Measurements from ENCODE around the gene GRID2. TPM values are rescaled to one million over a fixed set of nuclear protein-coding genes. Genes with fewer than 3 reads are reported as not detected.

The GRID2 gene
- total RNA-seq, 2 donors from 2014 or later = 27.3 to 40.4 TPM

GRCh38 chr4:93684571-93684970, 1380.8 kb downstream of the GRID2 start:
- no peaks in the 10 kb centered on the region for H3K4me1 Mint-ChIP-seq
- Histone ChIP-seq H3K9ac (ENCODE audit: extremely low read depth, low read length, poor library complexity, severe bottlenecking) (no peak overlapping the region), H3K27me3 (ENCODE audit: control insufficient read depth, insufficient read depth, low read length, poor library complexity, severe bottlenecking) (no peaks in the 10 kb centered on the region), H3K27ac (ENCODE audit: low read depth, low read length) (no peak overlapping the region), H3K4me1 (ENCODE audit: control insufficient read depth, insufficient read depth, low read length) (no peaks in the 10 kb centered on the region), H3K4me3 (ENCODE audit: low read length) (no peak overlapping the region), H3K9me3 (ENCODE audit: control insufficient read depth, low read length) (no peaks in the 10 kb centered on the region), H3K36me3 (ENCODE audit: control insufficient read depth, insufficient read depth, low read length) (no peaks in the 10 kb centered on the region)
- peaks cover 2% of the 10 kb centered on the region for H3K9me3 Mint-ChIP-seq
- DNase-seq = no peak
- H3K27ac Mint-ChIP-seq = no peak overlapping the region
- WGBS, 2 experiments (ENCODE audit: insufficient coverage in 1 of 2, insufficient read length in 1 of 2) = 73 to 100% methylated on average over 1 to 3 of the region's 3 CpGs
- H3K4me3 Mint-ChIP-seq = no peak overlapping the region
- no peaks in the 10 kb centered on the region for H3K36me3 Mint-ChIP-seq (ENCODE audit: low read depth)
- H3K27me3 Mint-ChIP-seq (ENCODE audit: insufficient read depth) = no peaks in the 10 kb centered on the region
- TF ChIP-seq CTCF (conservative IDR thresholded peaks at IDR 0.05) = no peak

GRCh38 chr4:93687304-93687703, 1383.5 kb downstream of the GRID2 start:
- Histone ChIP-seq H3K27me3 (ENCODE audit: control insufficient read depth, insufficient read depth, low read length, poor library complexity, severe bottlenecking) (no peaks in the 10 kb centered on the region), H3K4me1 (ENCODE audit: control insufficient read depth, insufficient read depth, low read length) (no peaks in the 10 kb centered on the region), H3K27ac (ENCODE audit: low read depth, low read length) (no peak overlapping the region), H3K36me3 (ENCODE audit: control insufficient read depth, insufficient read depth, low read length) (no peaks in the 10 kb centered on the region), H3K4me3 (ENCODE audit: low read length) (no peak overlapping the region), H3K9me3 (ENCODE audit: control insufficient read depth, low read length) (no peaks in the 10 kb centered on the region), H3K9ac (ENCODE audit: extremely low read depth, low read length, poor library complexity, severe bottlenecking) (no peak overlapping the region)
- Mint-ChIP-seq H3K4me1 (no peaks in the 10 kb centered on the region), H3K4me3 (no peak overlapping the region), H3K27me3 (ENCODE audit: insufficient read depth) (no peaks in the 10 kb centered on the region), H3K9me3 (no peaks in the 10 kb centered on the region), H3K36me3 (ENCODE audit: low read depth) (no peaks in the 10 kb centered on the region), H3K27ac (no peak overlapping the region)
- DNase-seq = no peak
- no peak for TF ChIP-seq CTCF (conservative IDR thresholded peaks at IDR 0.05)

- no peak overlapping the region for H3K27ac ChIP-seq (ENCODE audit: low read depth, low read length)
- Mint-ChIP-seq H3K27me3 (ENCODE audit: insufficient read depth) (no peaks in the 10 kb centered on the region), H3K4me3 (no peak overlapping the region), H3K27ac (no peak overlapping the region), H3K36me3 (ENCODE audit: low read depth) (no peaks in the 10 kb centered on the region), H3K9me3 (no peaks in the 10 kb centered on the region), H3K4me1 (no peaks in the 10 kb centered on the region)
- no peaks in the 10 kb centered on the region for H3K27me3 ChIP-seq (ENCODE audit: control insufficient read depth, insufficient read depth, low read length, poor library complexity, severe bottlenecking)
- TF ChIP-seq CTCF (conservative IDR thresholded peaks at IDR 0.05) = no peak
- H3K4me3 ChIP-seq (ENCODE audit: low read length) = no peak overlapping the region
- H3K9me3 ChIP-seq (ENCODE audit: control insufficient read depth, low read length) = no peaks in the 10 kb centered on the region
- WGBS, 2 experiments (ENCODE audit: insufficient coverage in 1 of 2, insufficient read length in 1 of 2) = 96 to 98% methylated on average over 4 of the region's 4 CpGs
- no peaks in the 10 kb centered on the region for H3K36me3 ChIP-seq (ENCODE audit: control insufficient read depth, insufficient read depth, low read length)
- H3K9ac ChIP-seq (ENCODE audit: extremely low read depth, low read length, poor library complexity, severe bottlenecking) = no peak overlapping the region
- no peaks in the 10 kb centered on the region for H3K4me1 ChIP-seq (ENCODE audit: control insufficient read depth, insufficient read depth, low read length)
- DNase-seq = no peak
These were observed 1385.2 kb downstream of the GRID2 start for GRCh38 chr4:93688978-93689377.
